ENCODE measurements around the gene FATE1.

FATE1 gene

GRCh38 chrX:151745651-151746050 is 29.8 kb downstream of the FATE1 start:
- no peak for DNase-seq

- DNase-seq, result no peak
Observed at GRCh38 chrX:151746502-151746901, 30.7 kb downstream of the FATE1 start.

- DNase-seq, result no peak
Observed at GRCh38 chrX:151750511-151750910, 34.7 kb downstream of the FATE1 start.

GRCh38 chrX:151752847-151753246 is 37.0 kb downstream of the FATE1 start:
- DNase-seq, result no peak

GRCh38 chrX:151753313-151754046 is 37.6 kb downstream of the FATE1 start:
- DNase-seq, result peak in 1 of 2 experiments; percentile 26

- DNase-seq, result no peak
Observed at GRCh38 chrX:151754047-151754429, 38.2 kb downstream of the FATE1 start.

GRCh38 chrX:151754641-151755215 is 38.9 kb downstream of the FATE1 start:
- DNase-seq, result no peak

GRCh38 chrX:151759041-151759708 is 43.3 kb downstream of the FATE1 start:
- DNase-seq, result no peak

- no peak for DNase-seq
Observed at GRCh38 chrX:151762802-151763201, 47.0 kb downstream of the FATE1 start.

GRCh38 chrX:151763711-151764110 is 47.9 kb downstream of the FATE1 start:
- DNase-seq, result no peak

- no peak for DNase-seq
Observed at GRCh38 chrX:151765026-151765425, 49.2 kb downstream of the FATE1 start.

- DNase-seq, result no peak
Observed at GRCh38 chrX:151771726-151772125, 55.9 kb downstream of the FATE1 start.
